Activated T-helper 17 cell treated with anti-CD3 and anti-CD28 coated beads, Interleukin-2, amount 50 U/mL, for 72 hours (primary cell): ENCODE results near the gene IGFBP4. TPM values are rescaled to one million over a fixed set of nuclear protein-coding genes. Genes with fewer than 3 reads are reported as not detected.

ENCODE experiments used
- ATAC-seq: fragments of 150-1000 bp; cut with Tn5 transposase; replicated peaks from 2 replicates; pipeline ENCODE4 v1.10.0; 2021; ENCODE audit warnings: mild to moderate bottlenecking, moderate library complexity
- H3K27ac Mint-ChIP-seq: one replicate; pipeline ENCODE4 v1.8.0; 2022; ENCODE audit warnings: mixed read lengths
- H3K27me3 Mint-ChIP-seq: one replicate; pipeline ENCODE4 v1.8.0; 2022; ENCODE audit warnings: mixed read lengths
- H3K36me3 Mint-ChIP-seq: one replicate; pipeline ENCODE4 v1.8.0; 2022; ENCODE audit warnings: low read depth, mild to moderate bottlenecking, mixed read lengths
- H3K4me1 Mint-ChIP-seq: one replicate; pipeline ENCODE4 v1.8.0; 2022; ENCODE audit warnings: mixed read lengths
- H3K4me3 Mint-ChIP-seq: one replicate; pipeline ENCODE4 v1.8.0; 2022; ENCODE audit warnings: mild to moderate bottlenecking, mixed read lengths
- H3K9me3 Mint-ChIP-seq: one replicate; pipeline ENCODE4 v1.8.0; 2022; ENCODE audit warnings: mixed read lengths
- total RNA-seq, 2 donors: library from RNA; stranded (reverse); gene quantifications; one replicate each; pipeline ENCODE4 v1.2.3, GENCODE V29; 2022

The IGFBP4 gene
- total RNA-seq, 2 donors from 2014 or later, result 5.3 to 33.8 TPM

GRCh38 chr17:40468560-40468959 is 25.3 kb downstream of the IGFBP4 start:
- no peak for ATAC-seq
- H3K4me3 Mint-ChIP-seq, result no peak overlapping the region
- H3K4me1 Mint-ChIP-seq, result no peaks in the 10 kb centered on the region
- no peak overlapping the region for H3K27ac Mint-ChIP-seq
- no peaks in the 10 kb centered on the region for H3K9me3 Mint-ChIP-seq
- no peaks in the 10 kb centered on the region for H3K27me3 Mint-ChIP-seq
- H3K36me3 Mint-ChIP-seq, result no peaks in the 10 kb centered on the region

DNA sequence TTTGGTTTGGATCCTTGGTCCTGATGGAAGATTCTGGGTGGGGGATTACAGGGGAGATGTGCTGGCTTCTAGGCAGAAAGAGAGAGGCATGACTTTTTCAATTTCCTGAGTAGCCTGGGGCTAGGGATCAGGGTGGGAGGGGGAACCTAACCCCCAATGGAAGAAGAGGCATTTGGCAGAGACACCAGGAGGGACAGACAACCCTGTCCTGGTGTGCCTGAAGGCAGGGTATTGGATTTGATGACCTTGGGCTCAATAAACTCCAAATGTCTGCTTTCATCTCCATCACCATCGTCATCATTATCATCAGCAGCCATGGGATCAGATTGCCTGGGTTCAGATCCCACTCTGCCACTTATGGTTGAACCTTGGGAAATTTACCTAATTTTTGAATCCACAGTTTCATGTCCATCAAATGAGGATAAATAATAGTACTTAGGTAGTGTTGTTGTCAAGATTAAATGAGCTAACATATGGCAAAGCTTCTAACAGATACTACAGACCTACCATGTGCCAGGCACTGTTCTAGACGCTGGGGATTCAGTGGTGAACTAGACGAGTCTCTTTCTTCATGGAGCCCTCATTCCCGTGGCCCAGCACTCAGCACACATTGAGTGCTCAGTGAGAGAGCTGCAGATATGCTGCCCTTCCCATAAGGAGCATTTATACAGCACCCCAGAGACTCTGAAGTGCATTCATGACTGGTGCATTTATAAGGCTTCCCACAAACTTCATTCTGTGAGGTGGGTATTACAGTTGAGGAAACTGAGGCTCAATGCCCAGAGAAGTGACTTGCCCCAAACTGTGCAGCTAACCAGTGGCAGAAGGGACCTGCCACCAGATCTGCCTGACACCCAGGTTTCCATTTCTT is 26.8 kb downstream of the IGFBP4 start:
- no peaks in the 10 kb centered on the region for H3K36me3 Mint-ChIP-seq
- no peaks in the 10 kb centered on the region for H3K9me3 Mint-ChIP-seq
- H3K4me1 Mint-ChIP-seq, result no peaks in the 10 kb centered on the region
- no peak overlapping the region for H3K4me3 Mint-ChIP-seq
- no peak for ATAC-seq
- no peak overlapping the region for H3K27ac Mint-ChIP-seq
- H3K27me3 Mint-ChIP-seq, result no peaks in the 10 kb centered on the region

DNA sequence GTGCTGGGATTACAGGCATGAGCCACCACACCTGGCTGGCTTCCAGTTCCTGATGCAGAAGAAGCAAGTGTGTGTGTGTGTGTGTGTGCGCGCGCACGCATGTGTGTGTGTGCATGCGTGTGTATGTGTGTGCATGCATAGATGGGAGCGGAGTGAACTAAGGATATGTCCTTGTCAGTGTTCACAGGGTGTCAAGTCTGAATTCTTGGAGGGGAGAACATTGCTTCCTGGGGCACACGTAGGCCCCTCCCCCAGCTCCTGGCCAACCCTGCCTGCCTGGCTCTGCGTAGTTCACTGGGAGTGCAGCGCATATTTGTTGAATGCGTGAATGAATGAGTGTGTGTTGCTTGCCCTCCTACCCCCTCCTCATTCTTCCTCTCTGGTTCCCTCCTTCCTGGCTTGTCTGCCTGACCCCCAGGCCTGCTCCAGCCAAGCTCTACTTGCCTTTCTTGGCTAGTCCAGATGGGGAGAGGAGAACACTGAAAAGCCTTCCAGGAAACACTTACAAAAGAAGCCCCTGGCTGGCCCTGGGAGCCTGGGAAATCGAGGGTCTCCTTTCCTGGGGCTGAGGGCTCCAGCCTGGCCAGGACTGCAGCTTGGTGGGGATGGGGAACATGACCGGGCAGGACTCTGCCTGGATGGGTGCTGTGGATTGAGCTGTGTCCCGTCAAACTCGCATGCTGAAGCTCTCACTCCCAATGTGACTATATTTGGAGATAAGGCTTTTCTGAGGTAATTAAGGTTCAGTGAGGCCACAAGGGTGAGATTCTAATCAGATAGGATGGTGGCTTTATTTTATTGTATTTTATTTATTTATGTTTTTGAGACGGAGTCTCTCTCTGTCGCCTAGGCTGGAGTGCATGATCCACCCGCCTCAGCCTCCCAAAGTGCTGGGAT is 27.9 kb downstream of the IGFBP4 start:
- ATAC-seq, result no peak
- Mint-ChIP-seq H3K4me1 (no peaks in the 10 kb centered on the region), H3K4me3 (no peak overlapping the region), H3K27ac (no peak overlapping the region), H3K27me3 (no peaks in the 10 kb centered on the region), H3K9me3 (no peaks in the 10 kb centered on the region), H3K36me3 (no peaks in the 10 kb centered on the region)

DNA sequence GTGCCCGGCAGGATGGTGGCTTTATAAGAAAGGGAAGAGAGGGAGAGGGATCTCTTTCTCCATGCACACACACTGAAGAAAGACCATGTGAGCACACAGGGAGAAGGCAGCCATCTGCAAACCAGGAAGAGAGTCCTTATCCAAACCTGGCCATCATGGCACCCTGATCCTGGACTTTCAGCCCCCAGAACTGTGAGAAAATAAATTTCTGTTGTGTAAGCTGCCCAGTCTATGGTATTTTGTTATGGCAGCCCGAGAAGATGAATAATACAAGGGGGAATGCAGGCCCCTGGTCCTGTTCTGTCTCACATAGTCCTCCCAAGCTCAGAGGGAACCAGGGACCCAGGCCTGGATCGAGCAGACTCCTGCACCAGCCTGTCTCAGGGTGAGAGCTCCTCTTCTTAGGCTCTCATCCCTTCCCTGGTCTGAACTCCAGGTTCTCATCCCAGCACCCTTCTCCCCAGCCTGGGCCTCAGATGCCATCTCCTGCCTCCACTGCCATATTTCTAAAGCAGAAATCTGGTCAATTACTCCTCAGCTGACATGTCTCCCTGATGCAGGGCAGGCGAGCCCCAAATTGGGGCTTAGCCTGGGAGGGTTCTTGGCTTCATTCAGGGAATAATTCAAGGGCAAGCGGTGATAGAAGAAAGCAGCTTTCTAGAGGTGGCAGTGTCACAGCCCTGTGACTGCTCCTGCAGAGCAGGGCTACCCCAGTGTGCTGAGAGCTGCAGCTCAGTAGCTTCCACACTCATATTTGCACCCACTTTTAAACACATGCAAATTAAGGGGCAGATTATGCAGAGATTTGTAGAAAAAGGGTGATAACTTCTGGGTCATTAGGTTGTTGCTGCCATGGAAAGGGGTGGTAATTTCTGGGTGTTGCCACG is 28.8 kb downstream of the IGFBP4 start:
- no peaks in the 10 kb centered on the region for H3K36me3 Mint-ChIP-seq
- H3K27me3 Mint-ChIP-seq, result no peaks in the 10 kb centered on the region
- ATAC-seq, result no peak
- H3K9me3 Mint-ChIP-seq, result no peaks in the 10 kb centered on the region
- no peak overlapping the region for H3K27ac Mint-ChIP-seq
- no peak overlapping the region for H3K4me3 Mint-ChIP-seq
- H3K4me1 Mint-ChIP-seq, result no peaks in the 10 kb centered on the region

DNA sequence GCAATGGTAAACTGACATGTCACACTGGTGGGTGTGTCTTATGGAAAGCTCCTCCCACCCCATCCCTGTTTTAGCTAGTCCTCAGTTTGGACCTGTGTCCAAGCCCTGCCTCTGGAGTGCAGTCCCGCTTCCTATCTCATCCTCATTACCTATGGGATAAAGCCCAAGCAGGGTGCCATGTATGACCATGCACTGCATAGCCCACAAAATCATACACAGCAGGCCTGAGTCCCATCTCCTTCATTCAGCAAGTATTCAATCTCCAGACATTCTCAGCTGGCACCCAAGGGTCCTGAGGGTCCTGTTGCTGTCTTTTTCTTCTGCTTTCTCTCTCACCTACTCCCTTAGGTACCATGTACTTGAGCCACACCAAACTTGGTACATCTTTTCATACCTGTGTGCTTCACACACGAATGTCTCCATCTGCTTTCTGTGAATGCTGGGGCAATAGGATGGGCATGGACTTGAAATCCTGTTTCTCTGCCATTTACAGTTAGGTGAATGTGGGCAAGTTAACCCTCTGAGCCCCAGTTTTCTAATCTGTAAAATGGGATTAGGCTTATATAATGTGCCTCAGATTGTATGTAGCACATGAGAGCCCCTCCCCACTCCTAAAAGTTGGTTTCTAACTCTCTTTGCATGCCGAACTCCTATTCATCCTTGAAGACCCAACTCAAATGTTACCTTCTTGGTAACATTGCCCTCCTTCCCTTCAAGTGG is 29.6 kb downstream of the IGFBP4 start:
- Mint-ChIP-seq H3K27me3 (no peaks in the 10 kb centered on the region), H3K27ac (peak overlapping the region; percentile 28), H3K4me1 (no peaks in the 10 kb centered on the region), H3K9me3 (no peaks in the 10 kb centered on the region), H3K36me3 (no peaks in the 10 kb centered on the region), H3K4me3 (no peak overlapping the region)
- no peak for ATAC-seq

DNA sequence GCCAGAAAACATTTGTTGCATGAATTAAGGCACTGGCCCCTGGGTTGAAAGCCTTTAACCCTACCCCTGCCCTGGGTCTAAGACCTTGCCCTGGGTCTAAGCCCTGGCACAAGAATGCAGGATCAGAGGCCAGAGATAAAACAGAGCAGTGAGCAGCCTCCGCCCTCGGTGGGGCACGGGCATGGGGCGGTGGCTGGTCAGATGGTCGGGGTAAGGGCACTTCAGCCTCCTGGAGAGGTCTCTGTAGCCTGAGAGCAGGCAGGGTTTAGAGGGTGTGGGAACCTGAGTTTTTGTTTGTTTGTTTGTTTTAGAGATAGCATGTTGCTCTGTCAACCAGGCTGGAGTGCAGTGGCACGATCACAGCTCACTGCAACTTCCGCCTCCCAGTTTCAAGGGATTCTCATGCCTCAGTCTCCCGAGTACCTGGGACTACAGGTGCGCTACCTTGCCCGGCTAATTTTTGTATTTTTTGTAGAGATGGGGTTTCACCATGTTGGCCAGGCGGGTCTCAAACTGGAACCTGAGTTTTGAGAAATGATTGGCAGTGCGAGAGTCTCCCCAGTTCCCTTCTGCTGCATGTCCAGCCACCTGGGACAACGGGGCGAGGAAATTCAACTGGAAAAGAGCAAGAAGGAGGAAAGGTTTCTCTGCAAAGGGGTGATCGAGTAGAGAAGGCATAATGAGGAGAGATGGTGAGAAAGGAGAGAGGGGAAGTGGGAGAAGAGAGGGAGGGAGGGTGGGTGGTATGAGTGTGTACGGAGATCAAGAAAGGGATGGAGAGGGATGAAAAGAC is 30.5 kb downstream of the IGFBP4 start:
- no peak for ATAC-seq
- peak overlapping the region; percentile 28 for H3K27ac Mint-ChIP-seq
- no peaks in the 10 kb centered on the region for H3K36me3 Mint-ChIP-seq
- H3K4me1 Mint-ChIP-seq, result no peaks in the 10 kb centered on the region
- H3K4me3 Mint-ChIP-seq, result no peak overlapping the region
- no peaks in the 10 kb centered on the region for H3K27me3 Mint-ChIP-seq
- H3K9me3 Mint-ChIP-seq, result no peaks in the 10 kb centered on the region

DNA sequence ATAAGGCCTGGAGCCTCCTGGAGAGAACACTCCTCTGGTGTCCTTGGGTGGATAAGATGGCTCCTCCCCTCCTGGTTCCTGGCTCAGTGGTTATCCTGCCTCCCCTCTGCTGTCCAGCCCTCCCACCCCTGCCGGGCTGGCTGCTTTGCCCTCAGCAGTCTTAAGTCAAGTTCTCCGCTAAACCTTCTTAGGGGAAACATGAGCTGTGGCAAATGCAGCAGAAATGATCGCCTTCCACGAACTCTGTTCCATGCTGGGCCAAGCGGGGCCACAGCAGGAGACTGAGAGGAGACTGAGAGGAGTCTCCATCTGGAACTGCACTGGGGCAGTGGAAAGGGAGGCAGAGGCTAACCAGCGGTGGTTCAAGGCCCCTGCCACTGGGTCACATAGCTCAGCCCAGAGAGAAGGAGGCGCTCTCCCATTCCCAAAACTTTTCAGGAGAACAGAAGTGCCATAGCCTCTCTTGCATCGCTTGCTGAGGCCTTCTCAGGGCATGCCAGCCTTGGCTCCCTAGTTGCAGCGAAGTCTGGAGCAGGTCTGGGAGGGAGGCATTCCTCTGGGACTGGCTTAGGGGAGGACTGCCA is 31.3 kb downstream of the IGFBP4 start:
- no peak for ATAC-seq
- Mint-ChIP-seq H3K4me3 (no peak overlapping the region), H3K27ac (no peak overlapping the region), H3K4me1 (no peaks in the 10 kb centered on the region), H3K36me3 (no peaks in the 10 kb centered on the region), H3K9me3 (no peaks in the 10 kb centered on the region), H3K27me3 (no peaks in the 10 kb centered on the region)

GRCh38 chr17:40475234-40475908 is 32.1 kb downstream of the IGFBP4 start:
- Mint-ChIP-seq H3K9me3 (no peaks in the 10 kb centered on the region), H3K4me1 (peaks cover 3% of the 10 kb centered on the region), H3K4me3 (no peak overlapping the region), H3K27me3 (no peaks in the 10 kb centered on the region), H3K36me3 (peaks cover 3% of the 10 kb centered on the region), H3K27ac (no peak overlapping the region)
- ATAC-seq, result no peak

- H3K4me3 Mint-ChIP-seq, result no peak overlapping the region
Measured at GRCh38 chr17:40477796-40478195, 34.5 kb downstream of the IGFBP4 start.

DNA sequence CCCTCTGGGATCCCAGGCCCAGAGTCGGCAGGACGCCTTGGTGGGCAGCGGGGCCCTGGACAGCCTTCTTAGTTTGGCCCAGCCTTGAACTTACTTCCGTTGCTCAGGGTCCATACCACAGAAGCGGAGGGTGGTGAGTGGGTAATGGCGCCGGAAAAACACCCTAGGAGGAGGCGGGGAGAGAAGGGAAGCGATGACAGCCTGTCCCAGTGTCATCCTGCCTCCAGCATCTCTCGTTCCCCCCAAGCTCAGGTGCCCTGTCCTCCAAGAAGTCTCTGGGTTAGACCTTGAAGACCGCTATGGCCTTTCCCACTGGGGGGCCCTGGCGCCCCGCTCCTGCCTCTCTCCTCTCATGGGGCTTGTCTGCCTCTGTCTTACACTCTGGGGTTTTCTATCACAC is 35.2 kb downstream of the IGFBP4 start:
- Mint-ChIP-seq H3K4me3 (no peak overlapping the region), H3K36me3 (peaks cover 7% of the 10 kb centered on the region), H3K4me1 (peaks cover 22% of the 10 kb centered on the region), H3K27me3 (no peaks in the 10 kb centered on the region), H3K9me3 (no peaks in the 10 kb centered on the region), H3K27ac (peak overlapping the region; percentile 96)
- ATAC-seq, result no peak

More at GRCh38 chr17:40477796-40478195, 34.5 kb downstream of the IGFBP4 start:
- Mint-ChIP-seq H3K27ac (no peak overlapping the region), H3K9me3 (no peaks in the 10 kb centered on the region), H3K36me3 (peaks cover 7% of the 10 kb centered on the region), H3K27me3 (no peaks in the 10 kb centered on the region), H3K4me1 (peaks cover 20% of the 10 kb centered on the region)
- ATAC-seq, result no peak

DNA sequence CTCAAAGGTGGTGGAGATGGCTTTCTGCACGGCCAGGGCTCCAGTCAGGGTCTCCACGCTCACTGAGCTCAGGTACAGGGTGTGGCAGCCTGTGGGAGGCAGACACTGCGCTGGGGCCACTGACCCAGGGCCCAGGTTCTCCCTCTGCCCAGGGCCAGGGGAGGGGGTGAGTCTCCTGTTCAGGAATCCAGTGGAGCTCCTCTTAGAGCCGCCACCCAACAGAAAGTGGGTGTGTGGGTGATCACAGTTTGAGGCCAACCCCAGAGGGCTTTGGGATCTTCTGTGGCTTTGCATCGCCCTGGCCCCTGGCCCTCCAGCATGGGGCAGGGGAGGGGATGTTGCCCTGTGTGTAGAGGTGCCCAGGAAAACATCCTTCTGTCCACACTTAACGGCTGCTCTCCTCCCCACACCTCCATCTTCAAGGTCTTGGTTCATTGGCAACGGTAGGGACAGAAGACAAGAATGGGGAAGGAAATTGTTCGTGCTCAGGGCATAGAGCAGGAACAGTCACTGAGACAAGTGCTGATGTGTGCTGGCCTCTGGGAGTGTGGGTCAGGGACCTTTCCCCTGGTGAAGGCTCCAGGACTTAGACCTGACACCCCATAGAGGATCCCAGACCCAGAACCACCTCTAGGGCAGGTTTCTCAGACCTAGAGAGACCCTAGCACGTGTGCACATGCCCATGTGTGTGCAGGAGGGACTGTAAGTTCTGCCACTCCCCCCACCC is 36.7 kb downstream of the IGFBP4 start:
- peak overlapping the region; percentile 82 for H3K4me3 Mint-ChIP-seq
- H3K9me3 Mint-ChIP-seq, result no peaks in the 10 kb centered on the region
- peak overlapping the region; percentile 96 for H3K27ac Mint-ChIP-seq
- no peaks in the 10 kb centered on the region for H3K27me3 Mint-ChIP-seq
- H3K4me1 Mint-ChIP-seq, result peaks cover 32% of the 10 kb centered on the region
- H3K36me3 Mint-ChIP-seq, result peaks cover 7% of the 10 kb centered on the region
- ATAC-seq, result peak; percentile 3

DNA sequence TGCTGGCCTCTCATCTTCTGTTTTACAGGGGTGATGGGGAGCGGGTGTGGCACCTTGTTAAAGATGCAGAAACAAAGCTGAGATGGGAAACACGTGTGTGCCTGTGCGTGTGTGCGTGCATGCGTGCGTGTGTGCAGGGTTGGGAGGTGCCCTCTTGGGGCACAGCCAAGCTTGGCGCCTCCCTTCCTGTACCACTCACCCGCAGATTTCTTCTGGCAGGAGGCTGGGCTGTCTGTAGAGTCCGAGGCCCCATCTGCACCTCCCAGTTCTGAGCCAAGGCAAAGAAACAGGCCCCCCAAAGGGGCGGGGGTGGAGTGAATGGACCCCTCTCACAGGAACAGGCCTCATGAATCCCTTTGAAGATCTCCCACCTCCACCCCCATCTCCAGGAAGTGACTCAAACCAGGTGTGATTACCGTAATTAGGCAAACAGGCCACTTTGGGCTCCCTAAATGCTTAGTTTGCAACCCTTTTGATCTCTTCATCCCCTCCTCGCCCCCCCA is 37.3 kb downstream of the IGFBP4 start:
- Mint-ChIP-seq H3K27ac (peak overlapping the region; percentile 96), H3K4me3 (peak overlapping the region; percentile 82), H3K27me3 (no peaks in the 10 kb centered on the region), H3K36me3 (peaks cover 7% of the 10 kb centered on the region), H3K4me1 (peaks cover 38% of the 10 kb centered on the region), H3K9me3 (no peaks in the 10 kb centered on the region)
- ATAC-seq, result peak; percentile 91
